ENCODE measurements around the gene ADTRP. TPM values are rescaled to one million over a fixed set of nuclear protein-coding genes. Genes with fewer than 3 reads are reported as not detected.

ADTRP gene
- total RNA-seq, 4 donors from 2014 or later, result not detected

- Histone ChIP-seq H3K36me3 (no peaks in the 10 kb centered on the region), H3K4me3 (no peak overlapping the region), H3K27me3 (no peaks in the 10 kb centered on the region), H3K27ac (peak overlapping the region in 3 of 4 donors; percentile 40 to 78 (median 42)), H3K9me3 (no peaks in the 10 kb centered on the region), H3K4me1 (peaks cover 0 to 15% (median 0%) of the 10 kb centered on the region in 4 donors)
- TF ChIP-seq EP300 (IDR thresholded peaks at IDR 0.05) (no peak), POLR2A (IDR thresholded peaks at IDR 0.05) (no peak)
- DNase-seq (ENCODE audit: low spot score in 2 of 2), result no peak
- WGBS, 2 donors, result 89 to 96% methylated on average over 1 of the region's 1 CpG
Measured at GRCh38 chr6:11744101-11744500, 34.5 kb downstream of the ADTRP start.

GRCh38 chr6:11740875-11741274 is 37.7 kb downstream of the ADTRP start:
- TF ChIP-seq POLR2A (IDR thresholded peaks at IDR 0.05), result no peak
- no peak for TF ChIP-seq EP300 (IDR thresholded peaks at IDR 0.05)
- TF ChIP-seq CTCF (IDR thresholded peaks at IDR 0.05), result no peak
- Histone ChIP-seq H3K36me3 (no peaks in the 10 kb centered on the region), H3K4me1 (peaks cover 0 to 11% (median 0%) of the 10 kb centered on the region in 4 donors), H3K27me3 (no peaks in the 10 kb centered on the region), H3K27ac (no peak overlapping the region), H3K4me3 (no peak overlapping the region), H3K9me3 (no peaks in the 10 kb centered on the region)
- WGBS, 2 donors, result 75 to 85% methylated on average over 4 of the region's 4 CpGs
- no peak for DNase-seq (ENCODE audit: low spot score in 2 of 2)

- Histone ChIP-seq H3K4me1 (peaks cover 0 to 11% (median 0%) of the 10 kb centered on the region in 4 donors), H3K27ac (no peak overlapping the region), H3K27me3 (no peaks in the 10 kb centered on the region), H3K4me3 (no peak overlapping the region), H3K36me3 (no peaks in the 10 kb centered on the region), H3K9me3 (no peaks in the 10 kb centered on the region)
- peak in 1 of 2 donors; percentile 44 for TF ChIP-seq EP300 (IDR thresholded peaks at IDR 0.05)
- TF ChIP-seq POLR2A (IDR thresholded peaks at IDR 0.05), result no peak
- no peak for DNase-seq (ENCODE audit: low spot score in 2 of 2)
- 73 to 75% methylated on average over 8 of the region's 8 CpGs for WGBS, 2 donors
Measured at GRCh38 chr6:11738661-11739375, 39.8 kb downstream of the ADTRP start.

GRCh38 chr6:11738234-11738633 is 40.4 kb downstream of the ADTRP start:
- Histone ChIP-seq H3K27me3 (no peaks in the 10 kb centered on the region), H3K4me3 (no peak overlapping the region), H3K9me3 (no peaks in the 10 kb centered on the region), H3K4me1 (peaks cover 0 to 10% (median 0%) of the 10 kb centered on the region in 4 donors), H3K27ac (no peak overlapping the region), H3K36me3 (no peaks in the 10 kb centered on the region)
- no peak for DNase-seq (ENCODE audit: low spot score in 2 of 2)
- TF ChIP-seq EP300 (IDR thresholded peaks at IDR 0.05) (no peak), POLR2A (IDR thresholded peaks at IDR 0.05) (no peak), CTCF (IDR thresholded peaks at IDR 0.05) (no peak)
- WGBS, 2 donors, result 85 to 90% methylated on average over 2 to 3 of the region's 3 CpGs

- Histone ChIP-seq H3K36me3 (no peaks in the 10 kb centered on the region), H3K9me3 (no peaks in the 10 kb centered on the region), H3K4me1 (peaks cover 0 to 13% (median 7%) of the 10 kb centered on the region in 4 donors), H3K27me3 (no peaks in the 10 kb centered on the region), H3K27ac (no peak overlapping the region), H3K4me3 (no peak overlapping the region)
- DNase-seq (ENCODE audit: low spot score in 2 of 2), result no peak
- 78 to 80% methylated on average over 7 of the region's 7 CpGs for WGBS, 2 donors
- no peak for TF ChIP-seq CTCF (IDR thresholded peaks at IDR 0.05)
- TF ChIP-seq POLR2A (IDR thresholded peaks at IDR 0.05), result no peak
- TF ChIP-seq EP300 (IDR thresholded peaks at IDR 0.05), result no peak
Measured at GRCh38 chr6:11736601-11737000, 42.0 kb downstream of the ADTRP start.

- no peak overlapping the region for H3K27ac ChIP-seq
- TF ChIP-seq EP300 (IDR thresholded peaks at IDR 0.05) (no peak), POLR2A (IDR thresholded peaks at IDR 0.05) (no peak), CTCF (IDR thresholded peaks at IDR 0.05) (no peak)
- H3K4me1 ChIP-seq, result peaks cover 0 to 21% (median 12%) of the 10 kb centered on the region in 4 donors
- no peaks in the 10 kb centered on the region for H3K27me3 ChIP-seq
- no peaks in the 10 kb centered on the region for H3K9me3 ChIP-seq
- H3K4me3 ChIP-seq, result no peak overlapping the region
- DNase-seq (ENCODE audit: low spot score in 2 of 2), result no peak
- WGBS, 2 donors, result 84 to 89% methylated on average over 6 of the region's 6 CpGs
- no peaks in the 10 kb centered on the region for H3K36me3 ChIP-seq
Measured at GRCh38 chr6:11734861-11735613, 43.6 kb downstream of the ADTRP start.

Measured in tibial nerve (tissue), 4 donors.